ENCODE measurements around the gene TRAK2.

GRCh38 chr2:201441409-201441808 lies 9.8 kb downstream of the TRAK2 start:
- TF ChIP-seq POLR2A (IDR thresholded peaks at IDR 0.05; ENCODE audit: low read length) (no peak), GATA1 (IDR thresholded peaks at IDR 0.05; ENCODE audit: low read depth, low read length) (no peak)

Data from erythroblast (primary cell).